Brain pericyte (primary cell): ENCODE measurements around the gene FANCC.

Experiments
- DNase-seq: peaks from one replicate; pipeline ENCODE4 v3.0.0-alpha.2; 2012; ENCODE audit warnings: low read depth, low spot score

The FANCC gene, protein sequence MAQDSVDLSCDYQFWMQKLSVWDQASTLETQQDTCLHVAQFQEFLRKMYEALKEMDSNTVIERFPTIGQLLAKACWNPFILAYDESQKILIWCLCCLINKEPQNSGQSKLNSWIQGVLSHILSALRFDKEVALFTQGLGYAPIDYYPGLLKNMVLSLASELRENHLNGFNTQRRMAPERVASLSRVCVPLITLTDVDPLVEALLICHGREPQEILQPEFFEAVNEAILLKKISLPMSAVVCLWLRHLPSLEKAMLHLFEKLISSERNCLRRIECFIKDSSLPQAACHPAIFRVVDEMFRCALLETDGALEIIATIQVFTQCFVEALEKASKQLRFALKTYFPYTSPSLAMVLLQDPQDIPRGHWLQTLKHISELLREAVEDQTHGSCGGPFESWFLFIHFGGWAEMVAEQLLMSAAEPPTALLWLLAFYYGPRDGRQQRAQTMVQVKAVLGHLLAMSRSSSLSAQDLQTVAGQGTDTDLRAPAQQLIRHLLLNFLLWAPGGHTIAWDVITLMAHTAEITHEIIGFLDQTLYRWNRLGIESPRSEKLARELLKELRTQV

DNA sequence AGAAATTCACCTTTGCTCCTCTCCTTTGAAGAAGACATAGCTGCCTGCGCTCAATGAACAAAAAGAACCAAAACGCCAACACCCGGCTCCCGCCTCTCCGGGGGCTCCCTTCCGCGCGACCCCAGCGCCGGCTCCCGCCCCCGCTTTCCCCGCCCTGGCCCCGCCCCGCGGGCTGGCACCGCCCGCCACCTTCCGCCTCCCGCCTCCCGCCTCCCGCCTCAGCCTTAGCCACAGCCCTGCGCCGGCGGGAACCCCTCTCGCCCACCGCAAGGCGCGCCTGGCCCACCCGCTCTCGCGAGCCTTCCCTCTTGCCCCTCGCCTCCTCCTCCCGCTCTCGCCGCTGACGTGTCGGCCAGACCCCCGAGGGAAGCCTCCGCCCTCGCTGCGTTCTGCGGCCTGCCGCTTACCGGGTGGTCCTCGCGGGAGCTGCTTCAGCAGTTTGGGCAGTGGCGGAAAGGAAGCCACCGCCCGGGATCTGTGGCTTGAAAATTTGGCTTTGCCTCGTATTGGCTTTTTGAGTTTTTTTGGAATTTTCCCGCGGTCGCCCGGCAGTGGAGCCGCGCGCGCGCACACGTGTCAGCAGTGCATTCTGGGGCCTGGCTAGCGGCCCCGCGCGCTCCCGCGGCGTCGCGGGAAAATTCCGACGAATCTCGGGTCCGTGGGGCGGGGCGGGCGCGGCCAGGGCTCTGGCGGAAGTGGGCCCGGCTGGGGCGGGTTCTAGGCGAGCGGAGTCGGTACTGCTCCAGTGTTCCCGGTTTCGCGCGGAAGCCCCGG, at the start of gene FANCC:
Gene FANCC, minus strand, starts transcription at position 591 of the 774 bp plus-strand sequence. CDS start 68,418 bp downstream, outside the sequence.
- DNase-seq: peak; percentile 72

DNA sequence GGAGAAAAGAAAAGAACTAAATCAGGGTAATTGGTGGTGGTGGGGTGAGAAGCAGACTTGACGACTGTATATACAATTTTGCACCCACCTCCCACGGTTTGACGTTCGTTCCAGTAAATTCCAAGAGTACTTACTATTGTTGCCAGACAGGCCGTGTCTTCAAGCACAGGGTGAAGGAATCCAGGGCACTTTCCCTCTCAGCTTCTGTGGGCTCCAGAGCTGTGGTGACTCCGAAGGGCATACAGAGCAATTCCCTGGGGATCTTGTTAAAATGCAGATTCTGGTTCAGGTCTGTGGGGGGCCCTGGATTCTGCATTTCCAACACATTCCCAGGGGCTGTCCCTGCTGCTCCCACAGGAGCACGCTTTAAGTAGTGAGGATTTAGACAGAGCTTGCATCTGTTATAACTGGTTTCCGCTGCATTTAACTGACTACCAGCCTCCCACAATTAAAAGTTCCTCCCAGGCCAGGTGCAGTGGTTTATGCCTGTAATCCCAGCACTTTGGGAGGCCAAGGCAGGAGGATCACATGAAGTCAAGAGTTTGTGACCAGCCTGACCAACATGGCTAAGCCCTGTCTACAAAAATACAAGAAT, 49.3 kb upstream of the FANCC start:
- DNase-seq: no peak

DNA sequence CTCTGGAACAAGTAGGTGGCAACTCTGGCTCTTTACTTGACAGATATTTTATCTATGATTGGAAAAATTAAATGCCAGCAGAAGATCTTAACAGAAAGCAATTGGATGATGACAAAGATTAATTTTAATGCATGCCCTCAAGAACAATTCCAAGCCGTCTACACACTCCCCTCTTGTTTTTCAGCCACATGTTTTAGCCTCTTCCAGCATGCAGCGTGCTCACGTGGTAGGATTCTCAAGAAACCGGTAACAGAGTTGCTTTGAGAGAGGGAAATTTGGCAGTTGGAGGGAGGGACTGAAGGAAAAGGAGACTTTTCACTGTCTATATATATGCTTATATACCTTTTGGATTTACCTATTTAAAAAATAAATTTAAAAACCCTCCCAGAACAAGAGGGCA, 48.3 kb upstream of the FANCC start:
- DNase-seq: no peak

DNA sequence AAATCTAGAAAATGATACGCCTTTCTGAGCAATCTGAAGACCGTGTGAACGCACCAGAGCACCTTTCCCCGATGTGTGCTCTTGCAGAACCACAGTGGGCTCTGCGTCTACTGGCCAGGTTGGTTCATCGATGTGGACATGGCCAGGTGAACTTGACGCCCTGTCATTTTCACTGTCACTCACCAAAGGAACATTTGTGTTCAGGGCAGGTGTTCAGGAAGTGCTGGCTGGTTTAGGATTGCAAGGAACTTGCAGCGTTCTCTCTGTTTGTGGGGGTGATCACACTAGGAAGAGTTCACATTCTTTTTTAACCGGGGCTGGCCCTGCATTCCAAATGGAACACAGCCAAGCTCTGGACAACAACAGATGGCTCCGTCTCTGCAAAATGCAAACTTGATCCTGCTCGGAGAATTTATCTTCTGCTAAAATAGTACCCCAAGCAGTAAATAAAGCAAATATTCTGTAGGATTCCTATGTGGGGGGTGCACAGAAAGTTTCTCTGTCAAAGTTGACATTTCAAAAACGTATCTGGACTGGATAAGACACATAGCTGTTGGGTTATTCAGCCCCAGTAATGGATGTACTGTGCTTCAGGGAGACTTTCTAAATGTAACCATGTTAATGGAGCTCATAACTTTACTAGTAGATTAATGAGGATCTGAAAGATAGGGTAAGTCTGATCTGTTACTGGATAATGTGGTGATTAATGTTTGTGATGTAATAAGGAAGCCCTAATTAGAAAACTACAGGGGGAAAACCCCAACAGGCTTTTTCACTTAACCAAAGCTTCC, 45.7 kb upstream of the FANCC start:
- no peak for DNase-seq

DNA sequence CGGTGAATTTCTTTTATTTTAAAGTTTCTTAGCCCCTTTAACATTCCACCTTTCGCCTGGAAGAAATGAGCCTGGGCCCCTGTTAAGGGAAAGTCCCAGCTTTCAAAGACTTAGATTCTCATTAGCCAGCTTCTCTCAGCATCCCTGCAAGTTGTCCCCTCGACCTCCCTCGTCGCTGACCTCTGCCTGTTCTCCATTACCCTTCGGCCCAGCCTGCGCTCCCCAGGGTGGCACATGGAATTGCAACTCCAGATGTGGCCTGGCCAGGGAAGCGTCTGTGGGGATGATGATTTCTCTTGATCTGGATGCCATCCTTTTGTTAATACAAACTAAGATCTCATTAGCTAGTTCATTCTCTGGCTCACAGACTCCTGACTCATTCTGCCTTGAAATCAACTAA, 43.4 kb upstream of the FANCC start:
- DNase-seq: no peak

DNA sequence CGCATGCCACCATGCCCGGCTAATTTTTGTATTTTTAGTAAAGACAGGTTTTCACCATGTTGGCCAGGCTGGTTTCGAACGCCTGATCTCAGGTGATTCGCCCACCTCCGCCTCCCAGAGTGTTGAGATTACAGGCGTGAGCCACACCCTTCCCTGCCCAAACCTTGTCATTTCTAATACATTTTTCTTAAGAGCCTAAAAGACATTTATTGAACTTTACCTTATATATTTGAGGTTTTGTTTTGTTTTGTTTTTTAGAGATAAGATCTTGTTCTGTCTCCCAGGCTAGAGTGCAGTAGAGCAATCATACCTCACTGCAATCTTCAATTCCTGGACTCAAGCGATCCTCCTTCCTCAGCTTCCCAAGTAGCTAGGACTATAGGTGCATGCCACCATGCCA, 39.8 kb upstream of the FANCC start:
- no peak for DNase-seq

DNA sequence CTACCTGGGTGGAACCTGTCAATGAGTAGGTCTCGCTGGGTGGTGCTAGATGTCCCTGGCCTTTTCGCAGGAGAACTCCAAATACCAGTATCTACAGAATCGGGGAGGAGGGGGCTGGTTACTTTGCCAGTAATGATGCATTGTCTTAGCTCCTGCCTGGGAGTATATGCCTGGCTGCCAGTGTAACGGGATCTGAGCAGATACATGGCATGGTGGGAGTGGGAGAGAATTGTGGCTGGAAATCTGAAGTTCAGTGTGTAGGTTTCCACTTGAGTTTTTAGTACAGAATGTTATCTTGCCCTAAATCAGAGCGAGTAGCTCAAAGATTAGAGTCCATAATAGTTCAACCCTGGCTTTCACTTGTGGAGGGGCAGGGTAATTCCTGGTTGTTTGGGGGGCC, 38.0 kb upstream of the FANCC start:
- DNase-seq: no peak

DNA sequence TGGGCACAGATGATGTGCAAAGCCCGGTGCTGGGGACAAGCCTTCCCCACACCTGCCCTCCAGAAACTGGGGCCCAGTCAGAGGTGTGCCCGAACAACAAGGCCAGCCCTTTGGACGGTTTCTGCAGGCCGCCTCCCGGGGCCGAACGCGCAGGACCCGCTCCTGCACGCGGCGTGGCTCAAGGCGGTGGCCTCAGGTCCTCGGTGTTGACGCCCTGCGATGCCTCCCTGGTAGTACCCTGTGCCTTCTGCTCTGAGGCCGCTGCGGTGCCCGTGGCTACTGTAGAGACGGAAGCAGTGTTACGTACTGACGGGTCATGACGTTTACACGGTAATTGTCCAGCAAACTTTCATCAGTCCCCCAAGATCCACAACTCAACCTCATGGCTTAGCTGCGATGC, 33.5 kb upstream of the FANCC start:
- no peak for DNase-seq

DNA sequence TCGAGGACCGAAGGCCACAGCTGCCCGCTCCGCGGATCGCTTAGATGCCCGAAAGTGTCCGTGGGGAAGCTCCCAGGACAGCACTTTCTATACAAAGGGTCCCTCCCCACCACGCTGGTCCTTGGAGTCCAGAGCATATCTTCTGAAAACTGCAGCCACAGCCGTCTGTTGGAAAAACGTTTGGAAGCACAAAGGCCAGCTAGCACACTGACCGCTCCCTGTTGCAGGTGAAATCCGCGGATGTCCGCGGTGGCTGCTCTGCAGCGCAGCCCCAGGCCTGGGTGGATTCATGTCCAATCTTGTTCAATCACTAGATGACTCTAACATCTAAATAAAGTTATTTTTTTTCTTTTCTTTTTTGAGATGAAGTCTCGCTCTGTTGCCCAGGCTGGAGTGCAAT, 32.8 kb upstream of the FANCC start:
- no peak for DNase-seq

DNA sequence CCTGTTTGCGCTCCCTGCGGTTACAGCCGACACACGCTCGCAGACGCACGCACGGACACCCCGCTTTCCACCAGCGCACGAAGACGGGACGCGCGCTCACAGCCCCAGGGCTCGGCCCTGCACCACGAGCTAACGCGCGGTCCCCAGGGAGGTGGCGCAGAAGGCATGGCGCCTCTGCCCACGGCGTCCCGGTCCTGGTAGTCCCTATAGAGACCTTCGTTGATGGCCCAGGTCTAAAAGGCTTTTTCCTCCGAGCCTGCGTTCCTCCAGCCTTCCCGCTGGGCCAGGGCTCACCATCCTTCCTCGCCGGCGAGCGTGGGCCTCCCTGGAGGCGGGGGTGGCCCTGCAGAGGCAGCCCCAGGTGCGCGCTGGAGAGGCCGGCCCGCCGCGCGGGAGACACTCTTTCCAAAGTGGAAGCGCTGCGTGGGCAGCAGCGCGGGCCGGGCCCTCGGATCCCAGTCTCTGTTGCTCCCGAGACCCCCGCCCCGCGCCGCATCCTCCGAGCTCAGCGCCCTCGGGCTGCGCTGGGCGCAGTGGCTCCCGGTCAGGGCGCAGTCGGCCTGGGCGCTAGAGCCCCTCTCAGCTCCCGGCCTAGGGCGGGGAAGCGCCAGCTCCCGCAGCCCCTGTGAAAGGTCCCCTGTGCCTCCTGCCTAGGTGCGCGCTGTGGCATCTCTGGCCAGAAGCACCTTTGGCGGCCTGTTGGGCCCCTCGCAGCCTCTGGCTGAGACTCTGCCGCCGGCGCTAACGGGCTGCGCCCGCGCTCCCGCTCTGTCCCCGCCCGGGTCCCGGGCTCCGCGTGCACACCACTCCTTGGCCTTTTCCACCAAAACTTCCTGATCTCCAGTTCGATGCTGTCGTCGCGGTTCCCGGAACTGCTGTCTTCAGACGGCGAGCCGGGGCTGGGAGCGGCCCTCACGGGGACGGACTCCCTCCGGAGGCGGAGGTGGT, 31.9 kb upstream of the FANCC start:
- no peak for DNase-seq

DNA sequence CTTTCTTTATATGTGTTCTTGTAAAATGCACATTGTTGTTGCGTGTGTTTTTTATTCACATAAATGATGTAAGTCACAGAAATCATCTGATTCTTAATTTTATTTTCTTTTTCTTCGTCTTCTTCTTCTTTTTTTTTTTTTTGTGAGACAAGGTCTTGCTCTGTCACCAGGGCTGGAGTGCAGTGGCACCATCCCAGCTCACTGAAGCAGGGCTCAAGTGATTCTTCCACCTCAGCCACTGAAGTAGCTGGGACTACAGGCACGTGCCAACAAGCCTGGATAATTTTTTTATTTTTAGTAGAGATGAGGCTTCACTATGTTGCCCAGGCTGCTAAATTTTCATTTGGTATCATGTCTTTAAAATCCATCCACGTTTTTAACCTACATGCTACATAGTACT, 28.5 kb upstream of the FANCC start:
- no peak for DNase-seq

DNA sequence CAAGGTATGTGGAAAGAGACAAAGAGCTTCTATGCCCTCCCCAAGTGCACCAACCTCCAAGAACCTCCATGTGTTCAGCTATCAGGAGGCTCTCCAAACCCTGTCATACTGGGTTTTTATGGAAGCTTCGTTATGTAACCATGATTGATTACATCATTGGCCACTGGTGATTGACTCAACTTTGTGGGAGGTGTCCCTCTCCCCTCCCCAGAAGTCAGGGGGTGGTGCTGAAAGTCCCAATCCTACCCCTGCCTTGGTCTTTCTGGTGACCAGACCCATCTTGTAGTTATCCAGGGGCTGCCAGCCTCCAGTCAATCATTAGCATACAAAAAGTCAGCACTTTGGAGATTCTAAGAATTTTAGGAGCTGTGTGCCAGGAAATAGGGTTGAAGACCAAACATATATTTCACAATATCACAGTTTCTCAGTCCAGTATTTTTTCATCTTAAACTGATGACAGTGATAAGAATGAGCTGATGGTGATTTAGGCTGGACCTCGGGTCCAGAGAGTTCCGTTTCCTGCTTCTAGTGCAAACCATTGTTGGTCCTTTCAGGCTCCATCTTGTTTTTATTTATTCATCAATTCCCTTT, 27.3 kb upstream of the FANCC start:
- DNase-seq: no peak

DNA sequence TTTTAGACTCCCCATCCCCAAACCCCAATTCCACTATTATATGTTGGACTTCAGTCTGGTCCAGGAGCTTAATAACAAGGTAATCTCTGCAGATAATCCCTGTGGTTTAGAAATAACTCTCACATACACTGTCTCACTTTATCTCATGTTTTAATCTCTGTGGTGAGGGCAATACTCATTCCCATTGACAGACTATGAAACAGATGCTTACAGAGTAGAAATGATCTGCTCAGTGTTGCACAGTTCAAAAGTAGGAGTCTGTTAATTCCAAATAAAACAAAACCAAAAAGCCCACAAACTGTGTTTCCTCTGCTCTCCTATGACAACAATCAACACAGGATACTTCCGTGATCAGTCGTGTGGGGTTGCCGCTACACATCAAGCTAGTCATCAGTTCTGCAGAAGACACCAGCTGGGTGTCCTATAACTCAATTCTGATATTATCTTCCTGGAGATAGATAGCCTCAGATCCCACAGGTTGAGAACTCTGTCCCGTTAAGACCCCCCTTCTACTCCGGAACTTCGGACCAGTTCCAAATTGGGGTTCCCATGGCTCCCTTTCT, 26.3 kb upstream of the FANCC start:
- no peak for DNase-seq

DNA sequence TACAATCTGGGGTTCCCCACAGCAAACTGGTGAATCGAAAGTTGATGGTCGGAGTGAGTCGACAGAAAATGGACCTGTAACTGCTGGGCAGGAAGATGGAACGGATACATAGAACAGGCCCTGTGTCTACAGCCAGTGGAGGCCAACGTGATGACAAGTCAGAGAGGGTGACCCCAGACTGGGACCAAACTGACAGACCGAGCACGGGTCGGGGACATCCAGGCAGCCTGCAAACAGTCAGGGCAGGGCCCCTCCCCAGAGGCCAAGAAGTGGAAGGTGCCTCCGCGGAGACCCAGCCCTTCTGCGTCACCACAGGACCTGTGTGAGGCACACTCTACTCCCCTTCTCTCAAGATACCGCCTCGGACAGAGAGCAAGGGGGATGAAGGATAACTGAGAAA, 25.1 kb upstream of the FANCC start:
- DNase-seq: no peak

DNA sequence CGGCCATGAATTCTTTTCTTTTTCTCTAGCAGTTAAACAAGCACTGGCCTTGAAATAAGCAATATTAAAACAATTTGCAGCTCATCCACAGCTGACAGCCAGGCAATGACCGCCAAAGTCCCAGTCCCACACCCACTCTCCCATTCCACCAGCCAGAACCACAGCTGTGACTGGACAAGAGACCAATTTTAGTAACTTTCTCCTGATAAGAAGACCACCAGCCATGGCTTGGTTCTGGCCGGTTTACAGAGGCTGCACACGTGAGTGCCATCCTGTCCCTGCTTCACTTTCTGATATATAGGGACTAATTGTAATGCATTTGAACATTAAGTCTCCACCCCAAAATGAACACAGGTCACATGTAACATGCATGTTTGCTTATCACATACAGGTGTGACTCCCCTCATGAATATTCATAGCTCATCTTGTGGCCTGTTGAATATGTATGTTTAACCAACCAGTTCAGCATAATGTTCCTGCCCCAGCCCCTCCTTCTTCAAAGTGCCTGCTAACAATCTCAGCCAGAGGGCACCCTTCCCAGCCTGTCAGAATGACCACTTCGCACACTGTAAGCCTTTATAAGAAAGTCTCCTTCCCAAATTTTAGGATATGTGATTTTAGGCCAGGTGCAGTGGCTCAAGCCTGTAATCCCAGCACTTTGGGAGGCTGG, 23.9 kb upstream of the FANCC start:
- DNase-seq: no peak

DNA sequence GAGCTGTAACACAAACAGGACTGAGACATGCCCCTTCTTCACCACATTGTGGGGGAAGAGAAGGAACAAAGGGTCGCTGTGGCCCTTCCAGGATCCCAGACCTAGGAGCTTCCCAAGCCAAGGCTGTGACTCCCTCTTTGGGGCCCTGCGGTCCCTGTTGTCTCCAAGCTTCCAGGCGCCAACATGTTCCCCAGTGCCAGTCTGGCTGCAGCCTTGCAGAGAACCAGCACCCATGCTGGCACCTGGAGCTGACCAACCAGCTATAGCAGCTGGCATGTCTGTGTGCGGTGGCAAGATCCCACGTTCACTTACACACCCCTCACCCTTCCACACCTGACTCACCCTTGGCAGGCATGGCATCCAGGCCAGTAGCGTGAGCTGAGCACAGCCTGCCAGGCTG, 20.7 kb upstream of the FANCC start:
- no peak for DNase-seq

DNA sequence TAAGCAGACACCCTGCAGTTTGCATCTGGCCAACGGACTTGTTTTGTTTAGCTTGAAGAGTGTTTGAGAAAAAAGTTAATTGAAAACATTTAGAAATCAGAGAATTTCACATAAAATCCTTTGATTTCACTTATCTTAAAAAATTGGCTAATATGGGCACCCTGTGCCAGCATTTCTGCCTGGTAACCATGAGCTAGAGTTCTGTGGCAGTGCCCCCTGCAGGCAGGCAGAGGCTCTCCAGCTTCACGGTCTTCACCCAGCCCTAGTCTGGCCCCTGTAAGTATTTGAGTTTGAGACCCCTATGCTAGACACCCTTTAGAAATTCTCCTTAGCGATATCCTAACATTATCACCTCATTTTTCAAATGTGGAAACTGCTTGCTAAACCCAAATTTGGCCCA, 18.8 kb upstream of the FANCC start:
- DNase-seq: no peak

DNA sequence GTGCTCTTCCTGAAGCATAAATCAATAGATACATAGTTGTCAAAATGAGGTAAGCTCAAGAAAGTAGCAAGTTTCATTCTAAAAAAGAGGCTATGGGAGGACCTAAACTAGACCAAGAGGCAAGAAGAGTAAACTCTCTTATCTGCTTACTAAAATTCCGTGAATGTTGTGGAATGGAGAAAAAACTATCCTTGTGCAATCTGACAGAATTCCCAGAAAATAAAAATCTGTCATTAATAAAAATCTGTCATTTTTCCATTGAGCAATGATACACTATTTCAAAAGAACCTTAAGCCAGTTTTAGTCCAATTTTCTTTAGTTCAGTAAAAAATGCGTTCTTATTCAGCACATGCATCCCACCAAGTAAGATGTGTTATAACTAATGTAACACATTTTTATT, 15.9 kb upstream of the FANCC start:
- no peak for DNase-seq

DNA sequence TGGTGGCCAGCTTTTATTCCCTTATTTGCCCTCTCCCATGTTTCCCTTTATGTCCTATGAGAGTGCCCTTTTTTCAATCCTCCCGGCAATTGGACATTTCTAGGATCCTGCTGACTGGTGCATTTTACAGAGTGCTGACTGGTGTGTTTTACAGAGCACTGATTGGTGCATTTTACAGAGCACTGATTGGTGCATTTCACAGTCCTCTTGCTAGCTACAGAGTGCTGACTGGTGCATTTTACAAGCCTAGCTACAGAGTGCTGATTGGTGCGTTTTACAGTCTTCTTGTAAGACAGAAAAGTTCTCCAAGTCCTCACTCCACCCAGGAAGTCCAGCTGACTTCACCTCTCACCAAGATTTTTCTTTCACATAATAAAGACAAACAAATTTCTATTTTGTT, 15.4 kb upstream of the FANCC start:
- no peak for DNase-seq
